Bronchial epithelial cell (primary cell): ENCODE measurements around the gene OARD1. TPM values are rescaled to one million over a fixed set of nuclear protein-coding genes. Genes with fewer than 3 reads are reported as not detected.

Experiments
- DNase-seq: peaks from one replicate; pipeline ENCODE4 v3.0.0-alpha.2; 2010; ENCODE audit warnings: low read depth
- FAIRE-seq: peaks from 2 replicates; lab custom pipeline; 2011; peaks lifted over from hg19 to GRCh38; lab: Jason Lieb, UNC
- H3K27me3 ChIP-seq: 2 replicates; pipeline ENCODE4 v1.5.1; 2011; ENCODE audit warnings: low read length; ENCODE audit not compliant: control insufficient read depth, insufficient read depth
- H3K36me3 ChIP-seq: 2 replicates; pipeline ENCODE4 v1.5.1; 2011; ENCODE audit warnings: low read length; ENCODE audit not compliant: control insufficient read depth, insufficient read depth
- H3K4me3 ChIP-seq: 2 replicates; pipeline ENCODE4 v1.5.1; 2011; ENCODE audit warnings: mild to moderate bottlenecking, low read depth, low read length, control low read depth
- CTCF ChIP-seq: IDR thresholded peaks from 2 replicates; pipeline ENCODE4 v1.5.1; 2011; ENCODE audit warnings: mild to moderate bottlenecking, moderate library complexity, low read length, control low read depth, inconsistent platforms; ENCODE audit not compliant: insufficient read depth, severe bottlenecking
- total RNA-seq: library from RNA; depleted of rRNA; stranded (reverse); fragments of >200 nt; gene quantifications from 2 replicates; pipeline ENCODE4 v1.2.1, GENCODE V29; 2014

OARD1 gene
- total RNA-seq, 1 donor from 2014 or later = 19.5 TPM

- TF ChIP-seq CTCF = no peak
- Histone ChIP-seq H3K4me3 (peak overlapping the region; percentile 97), H3K27me3 (no peaks in the 10 kb centered on the region), H3K36me3 (peaks cover 7% of the 10 kb centered on the region)
- peak; percentile 32 for FAIRE-seq
- DNase-seq = peak; percentile 23
Measured at GRCh38 chr6:41073968-41074691, 2.0 kb upstream of the OARD1 start.

- Histone ChIP-seq H3K27me3 (no peaks in the 10 kb centered on the region), H3K36me3 (peaks cover 4% of the 10 kb centered on the region), H3K4me3 (peak overlapping the region; percentile 97)
- FAIRE-seq (no peak), DNase-seq (peak; percentile 70)
- TF ChIP-seq CTCF = peak; percentile 22
Measured at GRCh38 chr6:41073203-41073967, 1.2 kb upstream of the OARD1 start.

- peaks cover 4% of the 10 kb centered on the region for H3K36me3 ChIP-seq
- peak; percentile 0 for TF ChIP-seq CTCF
- H3K27me3 ChIP-seq = no peaks in the 10 kb centered on the region
- peak within 1 kb of the TSS; percentile 97 for H3K4me3 ChIP-seq
- DNase-seq (no peak), FAIRE-seq (peak; percentile 99)
Measured at GRCh38 chr6:41072836-41073202, 663 bp upstream of the OARD1 start, which contains the start of gene NFYA. NFYA (plus strand) TSS chr6:41072974; CDS start chr6:41079090, 6,116 bp downstream.

DNA sequence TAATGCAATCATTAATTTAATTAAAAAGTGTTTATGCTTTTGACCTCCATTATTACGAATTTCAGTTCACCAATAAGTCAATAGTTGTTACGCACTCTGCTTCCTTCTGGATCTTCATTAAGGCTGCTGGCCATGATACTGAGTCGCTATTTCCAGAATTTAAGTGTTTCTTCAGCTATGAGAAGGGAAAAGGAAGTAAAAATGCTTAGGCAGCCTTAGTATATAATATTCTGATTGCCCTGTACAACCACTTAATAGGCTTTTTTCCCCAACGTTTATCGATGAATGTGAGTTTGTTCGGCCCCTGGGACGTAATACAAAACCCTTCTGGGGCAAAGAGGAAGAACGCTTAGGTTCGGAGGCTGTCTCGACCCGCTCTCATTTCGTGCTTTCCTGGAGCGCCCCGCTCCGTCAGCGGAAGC lies 644 bp downstream of the OARD1 start:
- Histone ChIP-seq H3K4me3 (peak overlapping the region; percentile 97), H3K27me3 (no peaks in the 10 kb centered on the region), H3K36me3 (peaks cover 5% of the 10 kb centered on the region)
- peak; percentile 76 for DNase-seq
- FAIRE-seq = no peak
- TF ChIP-seq CTCF = no peak

DNA sequence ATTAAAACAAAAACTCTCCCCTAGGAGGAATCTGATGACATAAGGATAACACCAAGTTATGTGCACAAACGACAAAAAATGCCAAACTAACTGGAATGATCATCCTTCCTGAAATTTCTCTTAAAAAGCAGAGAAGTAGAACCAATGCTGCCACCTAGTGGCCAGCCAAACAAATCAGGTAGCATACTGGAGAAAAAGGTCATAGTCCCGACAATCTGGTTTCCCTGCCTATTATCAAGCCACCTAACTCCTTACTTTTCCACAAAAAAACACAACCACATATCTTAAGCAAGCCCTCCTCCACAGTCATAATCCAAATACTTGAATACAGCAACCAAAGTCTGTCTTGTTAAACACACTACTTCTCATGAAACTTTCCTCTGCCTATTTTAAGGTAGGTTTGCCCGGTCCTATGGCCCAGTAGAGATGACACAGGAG lies 5.3 kb downstream of the OARD1 start:
- DNase-seq (peak; percentile 68), FAIRE-seq (no peak)
- peak; percentile 73 for TF ChIP-seq CTCF
- no peak overlapping the region for H3K4me3 ChIP-seq
- peaks cover 6% of the 10 kb centered on the region for H3K36me3 ChIP-seq
- no peaks in the 10 kb centered on the region for H3K27me3 ChIP-seq
